Measurements from ENCODE around the gene EXOC4.

Gene EXOC4

GRCh38 chr7:133434246-133434865 lies 181.5 kb downstream of the EXOC4 start:
- DNase-seq, result peak; percentile 11 to 48

GRCh38 chr7:133436014-133436428 lies 183.1 kb downstream of the EXOC4 start:
- no peak for DNase-seq

- no peak for DNase-seq
Measured at GRCh38 chr7:133437544-133437943, 184.7 kb downstream of the EXOC4 start.

GRCh38 chr7:133442818-133443217 lies 189.9 kb downstream of the EXOC4 start:
- DNase-seq, result no peak

GRCh38 chr7:133445617-133446016 lies 192.7 kb downstream of the EXOC4 start:
- DNase-seq, result no peak

GRCh38 chr7:133448012-133448411 lies 195.1 kb downstream of the EXOC4 start:
- DNase-seq, result no peak

GRCh38 chr7:133452577-133452976 lies 199.7 kb downstream of the EXOC4 start:
- DNase-seq, result no peak

GRCh38 chr7:133458688-133459087 lies 205.8 kb downstream of the EXOC4 start:
- no peak for DNase-seq

GRCh38 chr7:133461421-133461820 lies 208.5 kb downstream of the EXOC4 start:
- no peak for DNase-seq

GRCh38 chr7:133475655-133476054 lies 222.8 kb downstream of the EXOC4 start:
- DNase-seq, result no peak

- no peak for DNase-seq
Measured at GRCh38 chr7:133477791-133478190, 224.9 kb downstream of the EXOC4 start.

- peak; percentile 2 to 16 for DNase-seq
Measured at GRCh38 chr7:133478591-133479135, 225.8 kb downstream of the EXOC4 start.

GRCh38 chr7:133479456-133480065 lies 226.7 kb downstream of the EXOC4 start:
- DNase-seq, result no peak

GRCh38 chr7:133480868-133481267 lies 228.0 kb downstream of the EXOC4 start:
- DNase-seq, result no peak

GRCh38 chr7:133481676-133482075 lies 228.8 kb downstream of the EXOC4 start:
- no peak for DNase-seq

GRCh38 chr7:133482599-133482998 lies 229.7 kb downstream of the EXOC4 start:
- DNase-seq, result no peak

GRCh38 chr7:133484086-133484485 lies 231.2 kb downstream of the EXOC4 start:
- DNase-seq, result no peak

- no peak for DNase-seq
Measured at GRCh38 chr7:133489906-133490305, 237.0 kb downstream of the EXOC4 start.

GRCh38 chr7:133491201-133491691 lies 238.4 kb downstream of the EXOC4 start:
- no peak for DNase-seq

- DNase-seq, result no peak
Measured at GRCh38 chr7:133491846-133492652, 239.2 kb downstream of the EXOC4 start.

- no peak for DNase-seq
Measured at GRCh38 chr7:133497061-133497460, 244.2 kb downstream of the EXOC4 start.

GRCh38 chr7:133501771-133502170 lies 248.9 kb downstream of the EXOC4 start:
- DNase-seq, result no peak

GRCh38 chr7:133502498-133502897 lies 249.6 kb downstream of the EXOC4 start:
- DNase-seq, result no peak

- no peak for DNase-seq
Measured at GRCh38 chr7:133502972-133503371, 250.1 kb downstream of the EXOC4 start.
